ENCODE results near the gene ANTXR1.

The ANTXR1 gene

DNA sequence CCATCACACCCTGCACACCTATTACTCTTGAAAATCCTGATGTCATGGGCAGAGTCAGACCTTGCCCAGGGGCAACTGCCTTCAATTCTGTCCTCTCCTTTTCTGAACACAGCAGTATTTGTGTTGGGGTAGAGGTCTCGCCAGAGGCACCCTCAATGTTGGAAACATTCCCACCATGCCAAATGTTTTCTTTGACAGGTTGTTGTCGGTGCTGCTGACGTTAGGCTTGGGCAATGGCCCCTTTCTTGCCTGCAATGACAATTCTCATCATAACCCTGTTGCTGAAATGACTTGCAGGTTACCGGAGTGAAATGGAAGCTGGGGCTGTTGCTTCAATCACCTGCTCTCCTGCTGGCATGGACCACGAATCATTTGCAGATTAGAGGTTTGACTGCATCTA is 20.6 kb upstream of the ANTXR1 start:
- H3K9me3 Mint-ChIP-seq, result no peaks in the 10 kb centered on the region
- H3K36me3 Mint-ChIP-seq, result no peaks in the 10 kb centered on the region
- CTCF ChIA-PET, result no interaction called here
- H3K4me1 Mint-ChIP-seq, result no peaks in the 10 kb centered on the region
- no peak for DNase-seq
- peaks cover 33% of the 10 kb centered on the region for H3K27me3 Mint-ChIP-seq
- H3K27ac Mint-ChIP-seq, result no peak overlapping the region
- H3K4me3 Mint-ChIP-seq, result no peak overlapping the region

DNA sequence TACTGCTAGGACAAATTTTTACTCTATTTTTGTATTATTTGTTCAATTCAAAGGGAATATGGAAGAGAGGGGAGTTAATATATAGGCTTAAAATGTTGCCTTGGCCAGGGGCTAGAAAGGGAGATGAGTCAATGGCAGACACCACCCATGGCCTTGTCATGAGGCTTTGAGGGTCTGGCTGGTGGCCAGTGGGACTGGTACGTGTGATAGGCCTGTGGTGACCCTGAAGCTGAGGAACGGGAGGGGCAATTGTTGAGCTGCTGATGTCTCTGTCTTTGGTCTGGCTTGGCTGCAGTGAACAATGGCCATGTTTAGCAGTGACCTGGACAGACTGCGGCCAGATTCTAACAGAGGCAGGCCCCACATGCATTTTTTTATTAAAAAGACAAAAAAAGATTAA is 20.0 kb upstream of the ANTXR1 start:
- Mint-ChIP-seq H3K36me3 (no peaks in the 10 kb centered on the region), H3K4me1 (no peaks in the 10 kb centered on the region), H3K9me3 (no peaks in the 10 kb centered on the region), H3K27me3 (peaks cover 33% of the 10 kb centered on the region), H3K4me3 (no peak overlapping the region), H3K27ac (no peak overlapping the region)
- CTCF ChIA-PET, result interaction anchor here (1.3 kb wide), 1 partner anchor 20 kb away, joined by 3 read pairs; the partner anchor contains the start of gene ANTXR1
- DNase-seq, result no peak

DNA sequence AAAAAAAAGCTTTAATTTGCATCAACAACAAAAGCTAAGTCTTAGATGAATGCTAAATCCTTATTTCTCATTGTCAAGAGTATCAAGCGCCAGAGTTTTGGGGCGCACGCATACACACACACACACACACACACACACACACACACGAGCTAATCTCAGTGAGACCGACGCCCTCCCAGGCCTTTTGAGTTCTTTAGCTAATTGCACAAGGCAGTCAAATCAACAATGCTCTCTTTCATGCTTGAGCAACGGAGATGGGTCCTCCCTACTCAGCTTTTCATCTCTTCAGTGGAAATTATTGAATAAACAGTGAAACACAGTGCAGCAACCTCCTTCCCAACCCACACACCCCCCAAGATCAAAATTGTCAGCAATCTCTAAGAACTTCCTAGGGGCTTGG is 19.3 kb upstream of the ANTXR1 start:
- CTCF ChIA-PET, result interaction anchor here (0.7 to 1.3 kb wide), 2 partner anchors 19 to 50 kb away, joined by 3 read pairs; partner anchors contain the start of gene ANTXR1

DNA sequence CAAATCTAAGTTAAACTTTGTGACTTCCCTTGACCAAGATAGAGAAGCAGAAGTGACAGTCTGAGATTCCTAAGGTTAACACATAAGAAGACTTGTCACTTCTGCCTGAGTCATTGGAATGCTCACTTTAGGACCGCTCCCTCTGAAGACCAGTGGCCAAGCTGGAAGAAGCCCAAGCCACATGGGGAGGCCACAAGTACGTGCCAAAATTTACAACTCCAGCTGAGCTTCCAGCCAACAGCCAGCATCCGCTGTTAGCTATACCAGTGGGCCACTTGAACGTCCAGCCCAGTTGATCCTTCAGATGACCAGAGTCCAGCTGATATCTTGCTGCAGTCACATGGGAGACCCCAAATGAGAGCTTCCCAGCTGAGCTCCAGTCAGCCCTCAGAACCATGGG is 18.1 kb upstream of the ANTXR1 start:
- Mint-ChIP-seq H3K4me1 (no peaks in the 10 kb centered on the region), H3K9me3 (no peaks in the 10 kb centered on the region), H3K4me3 (no peak overlapping the region), H3K27ac (no peak overlapping the region), H3K27me3 (peaks cover 38% of the 10 kb centered on the region), H3K36me3 (no peaks in the 10 kb centered on the region)
- DNase-seq, result no peak
- CTCF ChIA-PET, result no interaction called here

More for the DNA sequence above, 19.3 kb upstream of the ANTXR1 start:
- Mint-ChIP-seq H3K36me3 (no peaks in the 10 kb centered on the region), H3K9me3 (no peaks in the 10 kb centered on the region), H3K27me3 (peaks cover 37% of the 10 kb centered on the region), H3K4me1 (no peaks in the 10 kb centered on the region), H3K4me3 (no peak overlapping the region), H3K27ac (no peak overlapping the region)
- no peak for DNase-seq

DNA sequence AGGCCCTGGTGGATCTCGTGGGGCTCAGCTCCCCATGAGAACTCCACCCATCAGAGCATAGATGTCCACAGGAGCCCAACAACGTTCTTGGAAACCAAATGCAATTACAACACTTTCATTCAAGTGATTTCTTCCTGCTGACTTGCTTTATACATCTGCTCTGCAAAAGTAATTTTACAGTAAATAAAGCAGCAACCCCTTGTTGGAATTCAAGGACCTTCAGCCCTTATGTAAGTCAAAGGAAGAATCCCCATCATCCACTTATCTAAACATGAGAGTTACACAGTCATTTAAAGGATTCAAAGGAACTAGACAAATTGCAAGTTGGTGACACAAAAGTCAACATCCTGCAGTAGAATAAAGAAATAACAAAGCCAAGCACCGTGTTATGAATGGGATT is 17.1 kb upstream of the ANTXR1 start:
- CTCF ChIA-PET, result interaction anchor here (0.6 kb wide), 1 partner anchor 569 kb away, joined by 4 read pairs; no protein-coding TSS in a partner anchor
- H3K9me3 Mint-ChIP-seq, result no peaks in the 10 kb centered on the region
- H3K36me3 Mint-ChIP-seq, result no peaks in the 10 kb centered on the region

DNA sequence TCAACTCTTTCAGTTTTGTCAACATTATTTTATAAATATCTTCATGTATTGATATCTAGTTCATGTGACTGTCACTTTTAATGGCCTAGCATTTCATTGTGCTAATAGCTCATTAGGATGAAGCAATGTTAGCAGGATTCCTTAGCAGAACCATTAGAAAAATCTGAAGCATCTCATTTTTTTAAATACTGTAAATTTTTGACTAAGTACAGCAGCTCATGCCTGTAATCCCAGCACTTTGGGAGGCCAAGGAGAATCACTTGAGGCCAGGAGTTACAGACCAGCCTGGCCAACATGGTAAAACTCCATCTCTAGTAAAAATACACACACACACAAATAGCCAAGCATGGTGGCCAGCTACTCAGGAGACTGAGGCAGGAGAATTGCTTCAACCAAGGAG is 15.6 kb upstream of the ANTXR1 start:
- no peak overlapping the region for H3K4me3 Mint-ChIP-seq
- H3K4me1 Mint-ChIP-seq, result no peaks in the 10 kb centered on the region
- CTCF ChIA-PET, result no interaction called here
- H3K27me3 Mint-ChIP-seq, result peaks cover 23% of the 10 kb centered on the region
- H3K9me3 Mint-ChIP-seq, result no peaks in the 10 kb centered on the region
- DNase-seq, result no peak
- no peak overlapping the region for H3K27ac Mint-ChIP-seq
- H3K36me3 Mint-ChIP-seq, result no peaks in the 10 kb centered on the region

More for the DNA sequence above, 17.1 kb upstream of the ANTXR1 start:
- H3K27me3 Mint-ChIP-seq, result peaks cover 28% of the 10 kb centered on the region
- no peak overlapping the region for H3K4me3 Mint-ChIP-seq
- no peaks in the 10 kb centered on the region for H3K4me1 Mint-ChIP-seq
- DNase-seq, result no peak
- no peak overlapping the region for H3K27ac Mint-ChIP-seq

DNA sequence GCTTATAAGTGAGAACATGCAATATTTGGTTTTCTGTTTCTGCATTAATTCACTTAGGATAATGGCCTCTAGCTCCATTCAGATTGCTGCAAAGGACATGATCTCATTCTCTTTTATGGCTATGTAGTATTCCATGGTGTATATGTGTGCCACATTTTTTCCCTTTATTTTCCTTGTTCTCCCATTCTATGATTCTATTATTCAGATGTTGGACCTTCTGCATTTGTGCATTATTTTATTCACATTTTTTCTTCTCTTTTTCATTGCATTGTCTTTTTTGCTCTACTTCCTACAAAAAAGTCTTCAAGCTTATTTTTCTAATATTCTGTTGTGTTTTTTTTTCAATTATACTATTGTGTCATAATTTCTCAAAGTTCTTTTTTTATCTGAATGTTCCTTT is 11.1 kb upstream of the ANTXR1 start:
- CTCF ChIA-PET, result interaction anchor here (1.7 kb wide), 1 partner anchor 11 kb away, joined by 7 read pairs; the partner anchor contains the start of gene ANTXR1
- peaks cover 9% of the 10 kb centered on the region for H3K27me3 Mint-ChIP-seq
- no peak for DNase-seq
- no peak overlapping the region for H3K4me3 Mint-ChIP-seq
- no peaks in the 10 kb centered on the region for H3K9me3 Mint-ChIP-seq
- no peaks in the 10 kb centered on the region for H3K4me1 Mint-ChIP-seq
- H3K36me3 Mint-ChIP-seq, result no peaks in the 10 kb centered on the region
- no peak overlapping the region for H3K27ac Mint-ChIP-seq

DNA sequence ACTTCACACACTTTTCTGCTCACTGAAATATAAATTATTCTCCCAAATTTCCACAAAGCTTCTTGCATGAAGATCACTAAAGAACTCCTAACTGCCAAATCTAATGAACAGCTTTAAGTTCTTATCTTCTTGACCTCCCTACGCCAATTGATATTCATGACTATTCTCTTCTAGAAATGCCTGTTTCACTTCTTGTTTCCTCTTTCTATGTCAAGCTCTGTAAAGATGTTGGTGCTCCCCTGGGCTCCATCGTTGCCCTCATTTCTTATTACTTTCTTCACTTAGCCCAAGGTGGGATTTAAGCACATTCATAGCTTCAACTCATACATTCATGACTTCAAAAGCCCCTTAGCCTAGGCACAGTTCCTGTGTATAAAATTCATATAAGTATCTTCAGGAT is 9.2 kb upstream of the ANTXR1 start:
- CTCF ChIA-PET, result no interaction called here
- Mint-ChIP-seq H3K9me3 (no peaks in the 10 kb centered on the region), H3K36me3 (no peaks in the 10 kb centered on the region), H3K27me3 (peaks cover 12% of the 10 kb centered on the region), H3K4me3 (no peak overlapping the region), H3K27ac (no peak overlapping the region), H3K4me1 (no peaks in the 10 kb centered on the region)
- DNase-seq, result no peak

DNA sequence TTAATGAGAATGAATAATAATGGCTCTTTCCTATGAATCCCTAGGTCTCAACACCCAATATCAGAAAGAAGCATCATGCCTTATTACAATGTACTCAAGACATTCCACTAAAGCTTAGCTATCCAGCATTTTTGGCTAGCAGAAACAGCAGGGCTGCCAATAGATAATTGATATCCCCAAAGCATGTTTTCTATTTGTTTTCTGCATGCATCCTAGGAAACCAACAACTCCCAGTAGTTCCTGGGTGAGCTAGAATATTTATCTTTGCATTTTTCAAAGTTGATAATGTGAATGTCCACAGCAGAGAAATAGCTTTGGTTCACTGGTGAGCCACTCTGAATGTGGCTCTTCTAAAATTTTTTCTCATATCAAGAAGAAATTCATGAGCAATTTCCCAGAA is 5.8 kb upstream of the ANTXR1 start:
- H3K4me1 Mint-ChIP-seq, result no peaks in the 10 kb centered on the region
- no peak overlapping the region for H3K4me3 Mint-ChIP-seq
- no peaks in the 10 kb centered on the region for H3K9me3 Mint-ChIP-seq
- DNase-seq, result no peak
- H3K36me3 Mint-ChIP-seq, result no peaks in the 10 kb centered on the region
- CTCF ChIA-PET, result no interaction called here
- peaks cover 36% of the 10 kb centered on the region for H3K27me3 Mint-ChIP-seq
- H3K27ac Mint-ChIP-seq, result no peak overlapping the region

DNA sequence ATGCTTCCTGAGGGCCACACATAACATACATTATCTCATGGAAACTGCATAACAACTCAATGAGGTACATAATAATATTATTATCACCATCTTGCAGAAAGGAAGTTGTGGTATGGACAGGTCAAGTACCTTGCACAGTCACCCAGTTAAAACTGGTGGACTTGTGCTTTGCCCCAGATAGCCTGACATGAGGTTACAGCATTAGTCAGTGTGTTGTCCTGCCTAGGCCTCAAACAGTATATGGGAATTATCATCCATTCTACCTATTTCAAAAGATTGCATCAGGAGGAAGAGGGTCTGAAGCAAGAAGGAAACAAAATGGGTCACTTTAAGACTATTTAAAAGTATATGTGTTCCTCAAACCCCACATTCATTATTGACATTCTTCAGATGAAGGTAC is 5.4 kb upstream of the ANTXR1 start:
- no peaks in the 10 kb centered on the region for H3K36me3 Mint-ChIP-seq
- DNase-seq, result no peak
- H3K27ac Mint-ChIP-seq, result no peak overlapping the region
- CTCF ChIA-PET, result no interaction called here
- H3K9me3 Mint-ChIP-seq, result no peaks in the 10 kb centered on the region
- H3K4me1 Mint-ChIP-seq, result peaks cover 2% of the 10 kb centered on the region
- H3K27me3 Mint-ChIP-seq, result peaks cover 41% of the 10 kb centered on the region
- no peak overlapping the region for H3K4me3 Mint-ChIP-seq

DNA sequence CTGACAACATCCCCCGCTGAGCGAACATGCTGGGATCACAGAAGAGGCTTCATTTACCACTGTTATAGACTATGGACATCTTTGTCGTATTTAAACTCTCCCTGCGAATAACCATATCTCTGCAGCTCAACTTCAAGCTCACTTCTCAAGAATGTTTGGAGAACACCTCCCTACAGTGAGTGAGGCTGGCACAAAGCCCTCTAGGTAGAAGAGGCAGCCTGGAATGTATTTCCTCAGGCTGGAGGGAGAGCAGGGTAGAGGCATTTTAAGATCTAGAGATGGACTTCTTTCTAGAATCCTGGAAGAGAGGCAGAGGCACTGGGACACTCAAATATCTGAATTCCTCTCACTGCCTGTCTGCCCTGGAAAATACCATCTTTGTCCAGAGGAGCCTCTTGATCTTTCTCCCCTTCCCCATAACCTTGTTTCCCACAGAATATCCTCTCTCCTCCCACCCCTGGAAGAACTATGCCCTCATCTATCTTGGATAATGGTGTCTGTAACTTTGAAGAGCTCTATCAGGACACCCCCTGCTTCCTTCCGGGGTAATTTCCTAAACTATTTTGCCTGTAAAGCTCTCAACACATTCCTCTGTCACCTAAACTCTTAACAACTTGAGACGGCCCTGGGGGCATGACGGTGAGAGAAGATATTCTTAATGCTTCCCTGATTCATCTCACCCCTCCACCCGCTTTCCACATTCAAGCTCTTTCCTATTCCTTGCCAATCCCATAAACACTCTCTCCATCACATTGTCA is 2.4 kb upstream of the ANTXR1 start:
- H3K9me3 Mint-ChIP-seq, result no peaks in the 10 kb centered on the region

DNA sequence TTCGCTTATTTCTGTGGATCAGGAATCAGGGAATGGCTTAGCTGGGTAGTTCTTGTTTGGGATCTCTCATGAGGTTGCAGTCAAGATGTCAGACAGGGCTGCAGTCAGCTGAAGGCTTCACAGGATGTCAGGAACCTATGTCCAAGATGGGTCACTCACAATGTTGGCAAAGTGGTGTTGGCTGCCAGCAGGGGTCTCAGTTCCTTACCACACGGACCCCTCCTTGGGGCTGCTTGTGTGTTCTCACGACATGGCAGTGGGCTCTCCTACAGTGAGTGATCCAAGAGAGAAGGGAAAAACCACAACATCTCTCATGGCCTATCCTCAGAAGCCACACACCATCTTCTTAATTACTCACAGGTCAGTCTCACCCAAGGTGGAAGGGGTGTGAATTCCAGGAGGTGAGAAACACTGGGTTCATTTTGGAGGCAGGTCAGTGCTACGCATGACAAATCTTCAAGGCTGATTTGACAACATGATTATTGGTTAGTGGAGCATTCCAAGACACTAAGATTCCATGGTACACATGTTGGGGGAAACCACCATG is 1.3 kb upstream of the ANTXR1 start:
- Mint-ChIP-seq H3K36me3 (no peaks in the 10 kb centered on the region), H3K27me3 (peaks cover 62% of the 10 kb centered on the region), H3K9me3 (no peaks in the 10 kb centered on the region), H3K27ac (no peak overlapping the region), H3K4me3 (no peak overlapping the region), H3K4me1 (peaks cover 14% of the 10 kb centered on the region)
- CTCF ChIA-PET, result interaction anchor here (0.7 to 1.4 kb wide), 4 partner anchors 9 to 697 kb away, joined by 3 to 7 read pairs (median 3); no protein-coding TSS in a partner anchor
- no peak for DNase-seq

More for the DNA sequence above, 2.4 kb upstream of the ANTXR1 start:
- Mint-ChIP-seq H3K27ac (no peak overlapping the region), H3K4me1 (peaks cover 14% of the 10 kb centered on the region), H3K4me3 (no peak overlapping the region), H3K27me3 (peaks cover 62% of the 10 kb centered on the region), H3K36me3 (no peaks in the 10 kb centered on the region)
- CTCF ChIA-PET, result no interaction called here
- DNase-seq, result no peak

DNA sequence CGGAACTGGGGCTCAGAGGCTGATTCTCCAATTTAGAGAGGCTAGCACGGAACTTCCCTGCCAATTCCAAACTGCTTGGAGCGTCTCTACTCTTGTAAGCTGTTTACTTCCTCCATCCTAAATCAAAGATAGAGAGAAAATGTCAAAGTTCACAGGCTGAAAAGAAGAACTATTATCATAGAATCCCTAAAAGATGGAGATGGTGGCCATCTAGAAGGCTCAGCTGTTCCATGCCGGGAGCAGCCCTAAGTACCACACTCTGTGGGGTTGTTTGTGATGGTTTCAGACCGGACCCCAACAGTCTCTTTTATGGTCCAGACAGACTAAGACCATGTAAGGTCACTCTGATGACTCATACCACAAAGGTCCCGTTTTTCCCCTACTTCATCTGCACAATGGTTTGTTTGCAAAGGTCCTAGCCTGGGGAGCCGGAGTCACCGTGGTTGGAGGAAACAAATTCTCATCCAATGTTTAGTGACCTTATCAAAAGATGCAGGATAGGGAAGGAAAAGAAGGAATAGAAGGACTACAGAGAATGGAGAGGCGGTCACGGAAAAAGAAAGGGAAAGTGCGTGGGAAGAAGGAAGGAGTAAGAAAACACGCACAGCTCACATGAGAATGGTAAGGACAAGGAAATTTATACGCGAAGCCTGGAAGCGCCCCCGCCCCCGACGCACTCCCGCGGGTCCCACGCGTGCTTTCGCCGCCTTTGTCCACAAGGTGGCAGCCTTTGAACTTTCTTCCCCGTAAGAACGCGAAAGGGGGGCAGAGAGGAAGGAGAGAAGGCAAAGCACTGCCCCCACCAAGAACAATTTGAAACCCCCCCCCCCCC is 453 bp upstream of the ANTXR1 start:
- H3K27ac Mint-ChIP-seq, result no peak overlapping the region
- H3K36me3 Mint-ChIP-seq, result no peaks in the 10 kb centered on the region
- no peaks in the 10 kb centered on the region for H3K9me3 Mint-ChIP-seq
- peaks cover 14% of the 10 kb centered on the region for H3K4me1 Mint-ChIP-seq
- peak overlapping the region; percentile 75 for H3K4me3 Mint-ChIP-seq
- peaks cover 71% of the 10 kb centered on the region for H3K27me3 Mint-ChIP-seq
- DNase-seq, result peak; percentile 60
- CTCF ChIA-PET, result interaction anchor here (0.6 to 1.4 kb wide), 5 partner anchors 10 to 696 kb away, joined by 3 to 7 read pairs (median 3); no protein-coding TSS in a partner anchor
